Upper lobe of right lung (tissue), 1 donor: ENCODE results near the gene UNC93A. TPM values are rescaled to one million over a fixed set of nuclear protein-coding genes. Genes with fewer than 3 reads are reported as not detected.

Experiments used
- ATAC-seq: fragments of 200-7000 bp; cut with Tn5 transposase; one replicate; pipeline ENCODE4 v1.9.1; 2020; ENCODE audit warnings: mild to moderate bottlenecking, moderate library complexity
- DNase-seq: peaks from one replicate; pipeline ENCODE4 v3.0.0-alpha.2; 2020
- H3K27ac ChIP-seq: fragments of 200-600 bp; one replicate; pipeline ENCODE4 v1.8.0; 2022
- H3K27me3 ChIP-seq: fragments of 200-600 bp; one replicate; pipeline ENCODE4 v1.8.0; 2022; ENCODE audit warnings: mild to moderate bottlenecking
- H3K36me3 ChIP-seq: fragments of 200-600 bp; one replicate; pipeline ENCODE4 v1.8.0; 2022
- H3K4me1 ChIP-seq: fragments of 200-600 bp; one replicate; pipeline ENCODE4 v1.8.0; 2022
- H3K4me3 ChIP-seq: fragments of 200-600 bp; one replicate; pipeline ENCODE4 v1.8.0; 2022; ENCODE audit warnings: mild to moderate bottlenecking
- H3K9me3 ChIP-seq: fragments of 200-600 bp; one replicate; pipeline ENCODE4 v1.8.0; 2022
- CTCF ChIP-seq: fragments of 200-600 bp; IDR thresholded peaks from one replicate; pipeline ENCODE4 v1.8.0; 2022; ENCODE audit warnings: antibody characterized with exemption
- intact Hi-C: fragments of 100-400 bp; cut with DNase I; formaldehyde crosslinking; loops from one replicate; pipeline ENCODE4 v1.11.0; 2022
- total RNA-seq: library from RNA; stranded (reverse); fragmentation: NEBNext Ultra II Directional; extraction: Animal tissue kit (Norgen Biotek cat#: 25700); gene quantifications from one replicate; pipeline ENCODE4 v1.2.1, GENCODE V29; 2021
- donor health status: DM: no; HTN: yes; CAD: no; lungs with severe emphysema.

UNC93A gene
- total RNA-seq, 1 donor from 2014 or later: not detected

GRCh38 chr6:167336844-167337630 is 45.9 kb downstream of the UNC93A start:
- TF ChIP-seq CTCF: no peak
- Histone ChIP-seq H3K27ac (no peak overlapping the region), H3K36me3 (no peaks in the 10 kb centered on the region), H3K4me1 (no peaks in the 10 kb centered on the region), H3K9me3 (no peaks in the 10 kb centered on the region), H3K4me3 (no peak overlapping the region), H3K27me3 (no peaks in the 10 kb centered on the region)
- intact Hi-C loops: no loop called here
- ATAC-seq (peak; percentile 25), DNase-seq (no peak)

GRCh38 chr6:167337675-167338449 is 46.7 kb downstream of the UNC93A start:
- no peak for TF ChIP-seq CTCF
- intact Hi-C loops: no loop called here
- Histone ChIP-seq H3K27me3 (no peaks in the 10 kb centered on the region), H3K9me3 (no peaks in the 10 kb centered on the region), H3K4me1 (no peaks in the 10 kb centered on the region), H3K4me3 (no peak overlapping the region), H3K27ac (no peak overlapping the region), H3K36me3 (no peaks in the 10 kb centered on the region)
- DNase-seq (no peak), ATAC-seq (no peak)

- Histone ChIP-seq H3K27me3 (no peaks in the 10 kb centered on the region), H3K36me3 (no peaks in the 10 kb centered on the region), H3K9me3 (no peaks in the 10 kb centered on the region), H3K4me1 (no peaks in the 10 kb centered on the region), H3K27ac (no peak overlapping the region), H3K4me3 (no peak overlapping the region)
- DNase-seq (no peak), ATAC-seq (no peak)
- TF ChIP-seq CTCF: no peak
- intact Hi-C loops: no loop called here
Observed at GRCh38 chr6:167338541-167339117, 47.5 kb downstream of the UNC93A start.

- Histone ChIP-seq H3K36me3 (no peaks in the 10 kb centered on the region), H3K4me3 (no peak overlapping the region), H3K27ac (no peak overlapping the region), H3K4me1 (no peaks in the 10 kb centered on the region), H3K27me3 (no peaks in the 10 kb centered on the region), H3K9me3 (no peaks in the 10 kb centered on the region)
- intact Hi-C loops: no loop called here
- ATAC-seq (no peak), DNase-seq (no peak)
- no peak for TF ChIP-seq CTCF
Observed at GRCh38 chr6:167341038-167341583, 50.0 kb downstream of the UNC93A start.

- no peak for ATAC-seq
- intact Hi-C loops: no loop called here
- no peaks in the 10 kb centered on the region for H3K9me3 ChIP-seq
- no peaks in the 10 kb centered on the region for H3K36me3 ChIP-seq
- H3K4me1 ChIP-seq: no peaks in the 10 kb centered on the region
- H3K27ac ChIP-seq: no peak overlapping the region
- no peak for TF ChIP-seq CTCF
- DNase-seq: no peak
- H3K4me3 ChIP-seq: no peak overlapping the region
- no peaks in the 10 kb centered on the region for H3K27me3 ChIP-seq
Observed at GRCh38 chr6:167341665-167342655, 50.8 kb downstream of the UNC93A start.
